Activated CD4-positive, alpha-beta memory T cell treated with anti-CD3 and anti-CD28 coated beads, Interleukin-2, amount 10 ng/mL, durations not matched to agents 7 days and 5 days (primary cell): Measurements from ENCODE around the gene DDN. TPM values are rescaled to one million over a fixed set of nuclear protein-coding genes. Genes with fewer than 3 reads are reported as not detected.
A peak's percentile ranks its signal among the peaks of the same experiment; 100 is the strongest.

Source experiments
- CTCF ChIA-PET: fragments of 350-600 bp; sonication (Branson Sonifier 250); formaldehyde crosslinking; loops from one replicate; lab custom pipeline; 2021; ENCODE audit warnings: antibody characterized with exemption, inconsistent platforms; lab: Charles Lee
- POLR2A ChIA-PET: fragments of 350-600 bp; sonication (Branson Sonifier 250); formaldehyde crosslinking; loops from one replicate; lab custom pipeline; 2021; ENCODE audit warnings: antibody characterized with exemption; lab: Charles Lee
- DNase-seq: peaks from one replicate; pipeline ENCODE4 v3.0.0-alpha.2; 2020
- H3K27ac Mint-ChIP-seq: one replicate; pipeline ENCODE4 v1.8.0; 2021; ENCODE audit warnings: mild to moderate bottlenecking, mixed read lengths
- H3K27me3 Mint-ChIP-seq: one replicate; pipeline ENCODE4 v1.8.0; 2021; ENCODE audit warnings: mixed read lengths
- H3K36me3 Mint-ChIP-seq: one replicate; pipeline ENCODE4 v1.8.0; 2021; ENCODE audit warnings: low read depth, mixed read lengths
- H3K4me1 Mint-ChIP-seq: one replicate; pipeline ENCODE4 v1.8.0; 2021; ENCODE audit warnings: mixed read lengths
- H3K4me3 Mint-ChIP-seq: one replicate; pipeline ENCODE4 v1.8.0; 2021; ENCODE audit warnings: mild to moderate bottlenecking, mixed read lengths
- H3K9me3 Mint-ChIP-seq: one replicate; pipeline ENCODE4 v1.8.0; 2021; ENCODE audit warnings: mixed read lengths
- total RNA-seq, 2 experiments: library from RNA; stranded (reverse); gene quantifications; one replicate each; pipeline ENCODE4 v1.2.3, GENCODE V29; 2021

The DDN gene
- total RNA-seq, 2 experiments from 2014 or later, result 0.23 TPM

DNA sequence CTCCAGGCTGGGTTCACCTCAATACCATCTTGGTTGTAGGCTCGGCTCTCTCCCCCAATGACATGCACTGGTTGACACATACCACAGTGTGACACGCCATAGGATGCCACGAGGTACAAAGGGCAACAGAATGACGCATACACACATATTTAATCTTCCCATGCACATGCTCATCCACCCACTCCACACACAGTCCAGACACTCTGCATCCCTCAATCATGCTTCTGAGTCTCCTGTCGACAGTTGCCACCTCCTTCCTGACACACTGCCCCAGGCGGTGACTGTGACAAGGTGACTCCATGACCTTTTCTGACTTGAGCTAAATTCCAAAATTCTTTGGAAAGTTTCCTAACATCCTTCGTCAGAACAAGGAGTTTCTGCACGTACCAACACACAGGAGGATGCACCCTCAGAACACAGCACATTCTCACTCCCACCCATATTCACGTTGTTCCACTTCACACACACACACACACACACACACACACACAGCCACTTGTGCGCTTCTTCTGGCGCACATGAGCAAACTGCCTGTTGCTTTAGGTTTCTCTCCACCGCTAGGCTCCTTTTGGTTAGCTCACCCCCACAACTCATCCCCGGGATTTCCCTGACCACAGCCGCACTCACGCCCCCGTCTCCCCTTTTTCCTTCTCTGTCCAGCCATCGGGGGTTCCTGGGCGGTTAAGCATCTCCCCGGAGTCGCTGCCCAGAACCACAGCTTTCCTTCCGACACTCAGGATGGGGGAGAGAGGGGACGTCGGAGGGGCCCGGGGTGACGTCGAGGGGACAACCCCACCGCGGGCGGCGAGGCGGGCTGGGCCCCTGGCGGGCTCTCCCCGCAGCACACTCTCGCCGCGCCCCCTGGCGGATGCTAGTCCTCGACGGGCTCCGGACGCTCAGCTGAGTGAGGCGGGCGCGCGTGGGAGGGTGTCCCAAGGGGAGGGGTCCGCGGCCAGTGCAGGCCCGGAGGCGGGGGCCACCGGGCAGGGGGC lies 21.6 kb downstream of the DDN start:
- H3K4me1 Mint-ChIP-seq, result peaks cover 59% of the 10 kb centered on the region
- H3K27me3 Mint-ChIP-seq, result peaks cover 91% of the 10 kb centered on the region
- no peak overlapping the region for H3K27ac Mint-ChIP-seq
- H3K9me3 Mint-ChIP-seq, result no peaks in the 10 kb centered on the region
- H3K4me3 Mint-ChIP-seq, result peak overlapping the region; percentile 45
- peak; percentile 79 for DNase-seq
- H3K36me3 Mint-ChIP-seq, result peaks cover 5% of the 10 kb centered on the region
- POLR2A ChIA-PET, result interaction anchor here (0.6 to 2.9 kb wide), 9 partner anchors 8 to 125 kb away, joined by 3 to 8 read pairs (median 3); partner anchors contain the start of genes DDN, DDX23 and FKBP11
- CTCF ChIA-PET, result interaction anchor here (0.5 to 6.1 kb wide), 29 partner anchors 8 to 295 kb away, joined by 3 to 55 read pairs (median 4); partner anchors contain the start of genes ARF3, DDN, DDX23 and FKBP11

DNA sequence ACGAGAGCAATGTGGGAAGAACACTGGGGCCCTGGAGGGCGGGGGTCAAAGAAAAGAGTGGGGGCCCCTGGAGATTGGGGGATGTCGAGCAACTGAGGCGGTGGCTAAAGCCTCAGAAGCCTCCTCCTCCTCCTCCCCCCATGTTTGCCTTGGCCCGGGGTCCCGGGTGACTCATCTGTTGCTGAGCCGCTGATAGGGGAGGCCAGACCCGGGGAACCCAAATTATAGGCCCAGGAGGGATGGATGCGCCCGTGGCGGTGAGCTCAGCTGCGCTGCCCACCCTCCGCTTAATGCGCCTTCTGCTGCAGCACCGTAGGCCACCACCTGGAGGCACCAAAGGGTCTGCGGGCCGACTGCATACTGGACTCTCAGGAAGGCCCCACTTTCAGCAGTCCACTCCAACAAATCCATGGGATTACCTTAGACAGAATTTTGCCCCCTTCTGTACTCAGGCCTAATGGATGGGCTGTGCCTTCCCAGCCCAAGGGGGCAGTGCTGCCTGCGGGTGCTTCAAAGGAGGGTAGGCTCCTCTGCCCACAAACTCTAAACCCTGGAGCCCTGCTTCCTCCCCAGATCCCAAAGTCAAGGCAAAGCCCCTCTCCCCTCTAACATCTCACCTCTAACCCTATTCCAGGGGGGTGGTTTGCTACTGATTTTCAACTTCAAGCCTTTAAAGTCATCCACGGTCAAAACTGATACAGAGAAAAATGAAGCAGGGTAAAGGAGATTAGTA lies 25.1 kb downstream of the DDN start:
- DNase-seq, result peak; percentile 47
- Mint-ChIP-seq H3K4me3 (no peak overlapping the region), H3K27ac (no peak overlapping the region), H3K4me1 (peaks cover 55% of the 10 kb centered on the region), H3K9me3 (no peaks in the 10 kb centered on the region), H3K36me3 (no peaks in the 10 kb centered on the region), H3K27me3 (peaks cover 89% of the 10 kb centered on the region)
- CTCF ChIA-PET, result interaction anchor here (1.0 to 4.0 kb wide), 3 partner anchors 14 to 23 kb away, joined by 4 to 16 read pairs (median 5); no protein-coding TSS in a partner anchor
- POLR2A ChIA-PET, result interaction anchor here (1.0 kb wide), 1 partner anchor 122 kb away, joined by 3 read pairs; the partner anchor contains the start of gene DDX23

DNA sequence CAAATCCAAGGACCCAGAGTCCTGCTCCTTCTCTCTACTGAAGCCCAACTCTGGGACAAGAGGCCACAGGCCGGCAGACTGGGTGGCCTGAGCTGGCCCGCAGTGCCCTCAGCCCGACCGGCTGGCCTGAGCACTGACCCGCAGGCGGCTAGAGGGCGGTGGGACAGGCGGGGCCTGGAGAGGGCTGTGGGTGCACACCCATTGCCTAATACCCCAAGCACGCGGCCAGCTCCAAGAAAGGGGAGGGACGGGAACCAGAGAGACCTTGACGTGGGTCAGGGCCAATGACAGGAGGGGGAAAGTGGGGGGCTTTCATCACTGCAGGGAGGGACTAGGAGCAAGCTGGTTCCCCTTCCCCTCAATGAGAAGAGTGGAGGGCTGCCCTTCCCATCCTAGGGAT lies 25.6 kb downstream of the DDN start:
- ChIA-PET CTCF (interaction anchor here (1.0 to 4.0 kb wide), 3 partner anchors 14 to 23 kb away, joined by 4 to 16 read pairs (median 5); no protein-coding TSS in a partner anchor), POLR2A (no interaction called here)
- H3K27ac Mint-ChIP-seq, result no peak overlapping the region
- H3K4me3 Mint-ChIP-seq, result no peak overlapping the region
- DNase-seq, result no peak
- no peaks in the 10 kb centered on the region for H3K9me3 Mint-ChIP-seq
- peaks cover 89% of the 10 kb centered on the region for H3K27me3 Mint-ChIP-seq
- peaks cover 49% of the 10 kb centered on the region for H3K4me1 Mint-ChIP-seq
- no peaks in the 10 kb centered on the region for H3K36me3 Mint-ChIP-seq

DNA sequence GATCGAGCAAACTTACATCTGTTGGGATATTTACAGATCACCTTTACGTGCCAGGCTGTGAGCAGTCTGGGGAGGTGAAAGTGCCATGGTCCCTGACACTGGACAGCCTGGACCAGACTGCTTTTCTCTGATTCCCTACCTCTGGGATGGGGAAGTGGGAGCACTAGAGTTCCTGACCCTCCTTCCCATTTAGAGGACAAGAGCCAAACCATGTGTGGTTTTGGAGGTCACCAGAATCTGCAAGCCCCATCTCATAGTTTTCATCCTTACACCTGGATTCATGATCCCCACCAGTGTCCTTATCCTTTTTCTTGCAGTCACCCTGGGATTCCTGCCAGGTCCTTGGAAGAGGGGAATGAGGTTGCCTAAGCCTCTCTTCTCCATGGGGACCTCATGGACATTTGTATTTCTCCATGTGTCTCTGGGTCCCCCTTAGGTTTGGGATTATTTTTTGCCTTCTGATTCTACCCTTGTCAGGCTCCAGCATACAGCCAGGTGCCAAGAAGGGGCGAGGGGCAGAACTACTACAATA lies 26.2 kb downstream of the DDN start:
- no peak overlapping the region for H3K27ac Mint-ChIP-seq
- H3K4me3 Mint-ChIP-seq, result no peak overlapping the region
- peaks cover 47% of the 10 kb centered on the region for H3K4me1 Mint-ChIP-seq
- no peak for DNase-seq
- H3K36me3 Mint-ChIP-seq, result no peaks in the 10 kb centered on the region
- CTCF ChIA-PET, result interaction anchor here (1.0 to 4.0 kb wide), 3 partner anchors 15 to 120 kb away, joined by 4 to 16 read pairs (median 4); no protein-coding TSS in a partner anchor
- peaks cover 90% of the 10 kb centered on the region for H3K27me3 Mint-ChIP-seq
- H3K9me3 Mint-ChIP-seq, result no peaks in the 10 kb centered on the region
- POLR2A ChIA-PET, result interaction anchor here (1.5 kb wide), 1 partner anchor 8 kb away, joined by 5 read pairs; no protein-coding TSS in a partner anchor

DNA sequence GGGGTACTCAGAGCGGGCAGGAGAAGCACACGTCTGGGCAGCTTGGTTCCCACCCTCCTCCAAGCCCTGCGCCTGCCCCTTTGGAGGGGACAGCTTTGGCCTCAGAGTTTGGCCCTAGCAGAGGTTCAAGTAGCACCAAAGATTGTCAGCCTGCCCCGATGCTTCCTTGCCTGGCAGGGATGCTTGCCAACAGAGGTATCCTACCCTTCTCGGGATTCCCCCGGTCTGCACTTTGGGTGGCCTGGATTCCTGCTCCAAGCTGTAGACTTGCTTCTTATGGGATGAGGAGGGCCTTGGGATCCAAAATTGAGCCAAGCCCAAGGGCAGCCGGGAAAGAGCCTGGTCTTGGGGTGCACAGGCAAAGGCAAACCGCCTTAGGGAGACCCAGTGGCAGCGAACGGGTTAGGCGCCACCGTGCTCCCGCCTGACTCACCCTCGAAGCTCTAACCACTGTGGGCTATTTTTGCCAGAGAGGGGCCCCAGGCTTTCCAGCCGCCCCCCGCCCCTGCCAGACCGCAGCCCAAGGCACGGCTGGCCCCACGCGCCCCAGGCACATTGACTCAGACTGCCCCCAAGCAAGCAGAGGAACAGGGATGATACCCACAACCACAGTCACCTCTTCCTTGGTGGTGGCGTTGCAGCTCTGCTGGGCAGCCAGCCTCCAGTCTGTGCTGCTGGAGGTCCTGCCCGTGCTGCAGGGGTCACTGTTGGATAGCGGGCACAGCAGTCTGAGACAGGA lies 26.8 kb downstream of the DDN start:
- Mint-ChIP-seq H3K36me3 (no peaks in the 10 kb centered on the region), H3K4me1 (peaks cover 42% of the 10 kb centered on the region), H3K27me3 (peaks cover 84% of the 10 kb centered on the region), H3K9me3 (no peaks in the 10 kb centered on the region), H3K27ac (no peak overlapping the region), H3K4me3 (no peak overlapping the region)
- POLR2A ChIA-PET, result interaction anchor here (1.4 to 1.5 kb wide), 2 partner anchors 9 to 15 kb away, joined by 4 to 5 read pairs; partner anchors contain the start of gene ARF3
- CTCF ChIA-PET, result interaction anchor here (1.0 to 4.0 kb wide), 3 partner anchors 9 to 119 kb away, joined by 3 to 16 read pairs (median 4); no protein-coding TSS in a partner anchor
- DNase-seq, result peak; percentile 32

DNA sequence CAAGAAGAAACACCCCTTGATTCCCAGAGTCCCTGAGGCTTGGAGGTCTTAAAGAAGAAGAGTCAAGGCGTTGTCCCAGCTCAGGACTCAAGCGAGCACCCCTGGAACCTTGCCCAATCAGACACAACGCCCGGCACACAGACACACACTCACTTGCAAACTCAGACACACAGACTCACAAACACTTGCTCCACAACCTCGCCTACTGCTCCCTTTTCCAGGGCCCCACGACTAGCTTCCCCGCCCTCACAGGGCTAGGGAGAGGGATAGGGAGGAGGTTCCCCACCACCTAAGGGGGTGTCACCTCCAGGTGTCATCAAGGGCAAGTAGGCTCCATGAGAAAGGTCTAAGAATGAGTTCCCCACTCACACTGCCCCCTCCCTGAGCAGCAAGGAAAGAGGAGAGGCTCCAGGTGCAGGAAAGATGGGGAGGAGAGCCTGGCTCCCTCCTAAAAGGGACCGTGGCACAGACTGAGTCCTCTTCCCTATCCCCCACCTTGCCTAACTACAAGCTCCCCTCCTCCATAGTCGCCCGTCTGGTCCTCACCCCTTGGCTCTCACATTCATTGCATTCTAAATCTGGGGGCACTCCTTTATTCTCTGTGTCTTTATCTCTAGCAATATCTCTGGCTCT lies 28.4 kb downstream of the DDN start:
- no peak overlapping the region for H3K27ac Mint-ChIP-seq
- POLR2A ChIA-PET, result interaction anchor here (1.0 kb wide), 1 partner anchor 119 kb away, joined by 3 read pairs; the partner anchor contains the start of gene DDX23
- CTCF ChIA-PET, result interaction anchor here (1.2 to 4.0 kb wide), 2 partner anchors 13 to 17 kb away, joined by 5 to 16 read pairs; partner anchors contain the start of gene ARF3
- peaks cover 75% of the 10 kb centered on the region for H3K27me3 Mint-ChIP-seq
- DNase-seq, result no peak
- H3K4me3 Mint-ChIP-seq, result peak overlapping the region; percentile 3
- peaks cover 35% of the 10 kb centered on the region for H3K4me1 Mint-ChIP-seq
- H3K36me3 Mint-ChIP-seq, result no peaks in the 10 kb centered on the region
- no peaks in the 10 kb centered on the region for H3K9me3 Mint-ChIP-seq

DNA sequence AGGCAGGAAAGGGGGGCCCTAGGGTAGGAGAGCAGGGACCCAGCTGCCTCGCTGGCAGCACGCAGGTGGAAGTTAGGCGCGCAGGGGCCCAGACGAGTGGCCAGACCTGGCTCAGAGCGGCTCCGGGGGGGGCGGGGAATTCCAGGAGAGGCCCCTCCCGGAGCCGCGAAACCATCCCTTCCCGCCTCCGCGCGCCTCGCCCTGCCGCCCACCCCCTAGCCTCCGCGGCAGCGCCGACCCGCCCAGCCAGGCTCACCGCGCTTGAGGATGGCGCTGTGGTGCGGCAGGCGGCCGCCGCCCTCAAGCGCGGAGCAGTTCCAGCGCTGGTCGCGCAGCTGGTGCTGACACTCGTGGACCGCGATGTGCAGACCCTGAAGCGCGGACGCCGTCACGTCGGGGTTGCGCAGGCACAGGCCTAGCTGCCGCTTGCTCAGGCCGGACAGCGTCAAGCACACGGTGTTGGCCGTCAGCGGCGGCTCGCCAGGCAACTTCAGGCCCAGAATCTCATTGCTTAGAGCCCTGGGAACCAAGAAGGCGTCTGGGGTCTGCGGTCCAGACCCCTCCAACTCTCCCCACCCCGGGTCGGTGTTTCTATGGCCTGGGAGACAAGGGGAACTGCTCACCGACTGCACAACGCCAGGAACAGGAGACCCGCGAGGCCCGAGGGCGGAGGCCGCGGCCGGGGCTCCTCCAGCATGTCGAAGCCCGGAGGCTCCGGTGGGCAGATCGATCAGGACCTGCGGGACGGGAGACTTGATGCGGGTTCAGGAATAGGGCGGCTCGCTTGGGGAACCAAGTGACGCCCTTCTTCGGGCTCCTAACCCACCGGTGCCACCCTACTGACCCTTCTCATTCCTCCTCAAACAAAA lies 29.1 kb downstream of the DDN start:
- no peak for DNase-seq
- Mint-ChIP-seq H3K36me3 (no peaks in the 10 kb centered on the region), H3K27me3 (peaks cover 71% of the 10 kb centered on the region), H3K4me1 (peaks cover 35% of the 10 kb centered on the region), H3K9me3 (no peaks in the 10 kb centered on the region), H3K4me3 (peak overlapping the region; percentile 10), H3K27ac (no peak overlapping the region)
- ChIA-PET CTCF (interaction anchor here (0.7 to 2.3 kb wide), 8 partner anchors 8 to 1116 kb away, joined by 3 to 8 read pairs (median 5); partner anchors contain the start of genes ARF3 and WNT1), POLR2A (interaction anchor here (0.9 kb wide), 1 partner anchor 8 kb away, joined by 3 read pairs; the partner anchor contains the start of gene WNT1)

DNA sequence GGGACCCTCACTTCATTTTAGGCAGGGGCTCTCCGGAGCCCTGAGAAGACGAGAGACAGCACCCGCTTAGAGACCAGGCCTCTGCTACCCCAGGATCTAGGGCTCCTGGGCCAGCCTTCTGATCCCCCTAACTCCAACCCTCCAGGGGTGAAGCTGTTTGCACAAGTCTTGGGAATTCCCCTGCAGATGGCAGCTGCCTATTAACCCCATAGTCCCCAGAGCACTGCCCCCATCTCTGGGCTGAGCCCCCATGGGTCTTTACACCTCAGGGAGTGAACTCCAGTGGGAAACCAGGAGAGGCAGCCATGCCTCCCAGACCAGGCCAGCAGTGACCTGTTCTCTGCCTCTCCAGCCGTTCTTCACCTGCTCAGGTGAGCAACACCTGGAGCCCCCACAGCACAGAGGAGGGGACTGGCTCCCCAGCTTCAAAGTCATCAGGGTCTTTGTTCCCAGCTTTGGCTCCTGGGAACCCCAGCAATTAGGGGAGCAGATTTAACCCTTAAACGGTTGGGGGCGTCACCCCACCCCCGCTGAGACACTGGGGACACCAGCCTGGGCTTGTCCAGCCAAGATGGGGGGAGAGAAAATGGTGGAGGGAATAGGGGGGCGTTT lies 29.9 kb downstream of the DDN start:
- peak overlapping the region; percentile 10 for H3K4me3 Mint-ChIP-seq
- peaks cover 35% of the 10 kb centered on the region for H3K4me1 Mint-ChIP-seq
- POLR2A ChIA-PET, result interaction anchor here (0.9 to 1.4 kb wide), 4 partner anchors 9 to 34 kb away, joined by 3 to 7 read pairs (median 3); partner anchors contain the start of genes ARF3 and WNT1
- CTCF ChIA-PET, result interaction anchor here (0.7 to 2.3 kb wide), 7 partner anchors 9 to 1115 kb away, joined by 3 to 8 read pairs (median 5); partner anchors contain the start of genes ARF3 and WNT1
- no peak overlapping the region for H3K27ac Mint-ChIP-seq
- DNase-seq, result no peak
- no peaks in the 10 kb centered on the region for H3K9me3 Mint-ChIP-seq
- H3K27me3 Mint-ChIP-seq, result peaks cover 71% of the 10 kb centered on the region
- H3K36me3 Mint-ChIP-seq, result no peaks in the 10 kb centered on the region

DNA sequence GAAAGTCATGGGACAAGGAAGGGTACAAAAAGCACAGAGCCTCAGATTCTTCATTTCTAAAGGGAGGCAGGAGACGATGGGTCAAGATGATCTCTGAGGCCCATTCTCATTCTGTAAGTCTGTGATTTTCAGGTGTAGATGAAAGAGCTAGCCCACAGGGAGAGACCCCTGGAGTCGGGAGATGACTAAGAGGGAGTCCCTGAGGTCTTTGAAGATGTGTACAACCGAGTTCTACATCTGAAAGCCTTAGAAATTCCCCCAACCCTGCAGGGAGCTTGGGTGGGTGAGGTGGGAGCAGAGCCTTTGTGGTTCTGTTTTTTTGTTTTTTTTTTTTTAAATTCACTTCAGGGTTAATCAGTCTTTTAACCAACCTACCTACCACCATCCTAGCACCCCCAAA lies 30.7 kb downstream of the DDN start:
- Mint-ChIP-seq H3K4me1 (peaks cover 35% of the 10 kb centered on the region), H3K9me3 (no peaks in the 10 kb centered on the region), H3K4me3 (no peak overlapping the region), H3K27me3 (peaks cover 65% of the 10 kb centered on the region), H3K27ac (no peak overlapping the region), H3K36me3 (no peaks in the 10 kb centered on the region)
- ChIA-PET CTCF (interaction anchor here (0.6 to 2.3 kb wide), 7 partner anchors 9 to 31 kb away, joined by 3 to 8 read pairs (median 5); partner anchors contain the start of genes ARF3, DDN and WNT1), POLR2A (interaction anchor here (1.1 to 1.4 kb wide), 3 partner anchors 11 to 33 kb away, joined by 3 to 7 read pairs (median 3); partner anchors contain the start of gene ARF3)
- DNase-seq, result no peak

DNA sequence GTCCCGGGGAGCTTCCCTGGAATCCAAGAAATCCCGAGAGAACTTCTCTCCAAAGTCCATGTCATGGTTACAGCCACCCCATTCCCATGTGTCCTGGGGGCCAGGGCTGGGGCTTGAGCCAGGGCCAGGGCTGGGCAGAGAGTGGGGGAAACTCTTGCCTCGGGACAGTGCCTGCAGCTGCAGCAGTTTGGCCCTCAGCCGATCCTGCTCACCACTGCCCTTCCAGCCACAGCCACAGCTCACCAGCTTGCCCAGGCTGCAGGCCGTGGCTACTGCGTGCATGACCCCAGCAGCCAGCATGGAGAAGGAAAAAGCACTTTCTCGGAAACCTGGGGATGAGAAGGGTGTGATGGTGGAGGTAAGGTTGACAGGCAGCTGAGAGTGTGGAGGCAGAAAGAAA lies 31.2 kb downstream of the DDN start:
- no peak for DNase-seq
- Mint-ChIP-seq H3K4me1 (peaks cover 34% of the 10 kb centered on the region), H3K27me3 (peaks cover 60% of the 10 kb centered on the region), H3K9me3 (no peaks in the 10 kb centered on the region), H3K4me3 (no peak overlapping the region), H3K36me3 (no peaks in the 10 kb centered on the region), H3K27ac (no peak overlapping the region)
- ChIA-PET CTCF (interaction anchor here (0.6 to 2.3 kb wide), 4 partner anchors 9 to 31 kb away, joined by 3 to 8 read pairs (median 6); partner anchors contain the start of genes ARF3 and DDN), POLR2A (interaction anchor here (1.1 to 1.4 kb wide), 2 partner anchors 11 to 27 kb away, joined by 3 to 7 read pairs; partner anchors contain the start of gene ARF3)
